B cell (primary cell): ENCODE results near the gene FBLN7. TPM values are rescaled to one million over a fixed set of nuclear protein-coding genes. Genes with fewer than 3 reads are reported as not detected.

ENCODE experiments used
- ATAC-seq: fragments of 200-7000 bp; cut with Tn5 transposase; one replicate; pipeline ENCODE4 v1.10.0; 2021; ENCODE audit warnings: low read depth, mild to moderate bottlenecking, moderate number of reproducible peaks, moderate library complexity
- CTCF ChIA-PET: fragments of 350-600 bp; sonication (Branson Sonifier 250); formaldehyde crosslinking; loops from one replicate; lab custom pipeline; 2021; ENCODE audit warnings: antibody characterized with exemption, inconsistent platforms; lab: Charles Lee
- POLR2A ChIA-PET: fragments of 350-600 bp; sonication (Branson Sonifier 250); formaldehyde crosslinking; loops from one replicate; lab custom pipeline; 2021; ENCODE audit warnings: antibody characterized with exemption; lab: Charles Lee
- DNase-seq: peaks from one replicate; pipeline ENCODE4 v3.0.0; 2013
- H2AFZ ChIP-seq: 2 replicates; pipeline ENCODE4 v1.6.1; 2012; ENCODE audit warnings: mild to moderate bottlenecking, low read depth, low read length; ENCODE audit not compliant: insufficient read depth, poor library complexity, severe bottlenecking
- H3K27ac ChIP-seq, 2 donors: 1 replicate in 1 of 2; 2 replicates in 1 of 2; pipeline ENCODE4 v1.5.1; 2012 to 2013; ENCODE audit warnings: low read length in 2 of 2, mild to moderate bottlenecking in 2 of 2, moderate library complexity in 1 of 2
- H3K27me3 ChIP-seq, 4 experiments: fragments of 200-600 bp in 1 of 4; sonication (generic) in 1 of 4; replicated peaks in 1 of 4; 1 replicate in 2 of 4; 2 replicates in 2 of 4; pipeline versions ENCODE4 v1.6.1 to v1.7.0; 2013 to 2016; ENCODE audit warnings: low read length in 3 of 4, mild to moderate bottlenecking in 2 of 4, mixed read lengths in 1 of 4, moderate library complexity in 1 of 4; ENCODE audit not compliant: insufficient read depth in 4 of 4, control insufficient read depth in 3 of 4; ENCODE audit errors: control extremely low read depth in 1 of 4
- H3K36me3 ChIP-seq, 2 experiments: replicated peaks in 1 of 2; 1 replicate in 1 of 2; 2 replicates in 1 of 2; pipeline versions ENCODE4 v1.6.1 to v1.7.1; 2013; ENCODE audit warnings: low read length in 1 of 2; ENCODE audit not compliant: insufficient read depth in 2 of 2, control insufficient read depth in 1 of 2; ENCODE audit errors: control extremely low read depth in 1 of 2, extremely low read depth in 1 of 2
- H3K4me1 ChIP-seq, 2 donors: fragments of 200-600 bp in 1 of 2; sonication (generic) in 1 of 2; 1 replicate in 1 of 2; 2 replicates in 1 of 2; pipeline versions ENCODE4 v1.5.1 to v1.6.1; 2013 to 2017; ENCODE audit warnings: low read length in 2 of 2; ENCODE audit not compliant: control insufficient read depth in 2 of 2, insufficient read depth in 2 of 2
- H3K4me2 ChIP-seq: replicated peaks from 2 replicates; pipeline ENCODE3; 2012; ENCODE audit warnings: mild to moderate bottlenecking, low read depth, low read length; ENCODE audit not compliant: poor library complexity, severe bottlenecking
- H3K4me3 ChIP-seq, 5 experiments: fragments of 200-600 bp in 1 of 5; sonication (generic) in 1 of 5; 1 replicate in 3 of 5; 2 replicates in 2 of 5; pipeline versions ENCODE4 v1.5.1 to v1.7.0; 2011 to 2016; ENCODE audit warnings: low read length in 4 of 5, mild to moderate bottlenecking in 4 of 5, low read depth in 2 of 5, control low read depth in 1 of 5, moderate library complexity in 1 of 5; ENCODE audit not compliant: insufficient read depth in 1 of 5; ENCODE audit errors: control extremely low read depth in 1 of 5, extremely low read depth in 1 of 5
- H3K79me2 ChIP-seq: fragments of 200-600 bp; sonication (generic); one replicate; pipeline ENCODE4 v1.6.0; 2016; ENCODE audit warnings: low read length; ENCODE audit not compliant: control insufficient read depth, insufficient read depth
- H3K9ac ChIP-seq: fragments of 200-600 bp; sonication (generic); 2 replicates; pipeline ENCODE4 v1.6.1; 2017; ENCODE audit warnings: mild to moderate bottlenecking, low read length, moderate library complexity
- H3K9me3 ChIP-seq, 3 donors: one replicate each; pipeline versions ENCODE4 v1.6.1 to v1.7.1; 2013; ENCODE audit warnings: low read length in 2 of 3; ENCODE audit not compliant: control insufficient read depth in 2 of 3, insufficient read depth in 1 of 3; ENCODE audit errors: control extremely low read depth in 1 of 3
- H4K20me1 ChIP-seq: 2 replicates; pipeline ENCODE4 v1.6.0; 2012; ENCODE audit warnings: mild to moderate bottlenecking, low read length; ENCODE audit not compliant: insufficient read depth, control insufficient read depth, poor library complexity, severe bottlenecking
- H3K27ac Mint-ChIP-seq: one replicate; pipeline ENCODE4 v1.8.0; 2021; ENCODE audit warnings: mixed read lengths
- H3K27me3 Mint-ChIP-seq: one replicate; pipeline ENCODE4 v1.8.0; 2021; ENCODE audit warnings: mixed read lengths
- H3K4me1 Mint-ChIP-seq: one replicate; pipeline ENCODE4 v1.8.0; 2021; ENCODE audit warnings: mixed read lengths
- H3K4me3 Mint-ChIP-seq: one replicate; pipeline ENCODE4 v1.8.0; 2021; ENCODE audit warnings: mixed read lengths
- H3K9me3 Mint-ChIP-seq: one replicate; pipeline ENCODE4 v1.8.0; 2022; ENCODE audit warnings: mixed read lengths; ENCODE audit not compliant: insufficient read depth
- EZH2 ChIP-seq: IDR thresholded peaks from 2 replicates; pipeline ENCODE4 v1.6.1; 2012; ENCODE audit warnings: borderline replicate concordance, low read depth, mild to moderate bottlenecking, moderate library complexity, low read length; ENCODE audit not compliant: insufficient read depth, poor library complexity, severe bottlenecking
- WGBS: methylation state at CpG from one replicate; pipeline ENCODE4 v1.1.5; 2013; ENCODE audit warnings: missing lambda C conversion rate; ENCODE audit not compliant: insufficient coverage; 5-methylcytosine and 5-hydroxymethylcytosine counted together
- intact Hi-C: fragments of 100-400 bp; cut with micrococcal nuclease; formaldehyde crosslinking; loops from one replicate; pipeline ENCODE4 v1.10.0; 2022
- polyA plus RNA-seq: library from polyadenylated mRNA; depleted of rRNA; stranded (reverse); fragments of >200 nt; gene quantifications from 2 replicates; pipeline ENCODE4 v1.2.3, GENCODE V29; 2012
- total RNA-seq, 2 donors: library from RNA; stranded (reverse); fragments of 120-200 nt in 1 of 2; gene quantifications; 1 replicate in 1 of 2; 2 replicates in 1 of 2; pipeline versions ENCODE4 v1.2.3 to v1.2.4, GENCODE V29; 2013 to 2022
- TF ChIP-seq, protein P1 (sequence below): fragments of 200-600 bp; IDR thresholded peaks from one replicate; pipeline ENCODE4 v1.8.0; 2022; ENCODE audit warnings: antibody characterized with exemption, mild to moderate bottlenecking

The FBLN7 gene
- total and polyA plus RNA-seq, 2 donors (not counting 1 experiment from before 2014, with no cell fraction given), result 0.13 to 1.1 TPM

DNA sequence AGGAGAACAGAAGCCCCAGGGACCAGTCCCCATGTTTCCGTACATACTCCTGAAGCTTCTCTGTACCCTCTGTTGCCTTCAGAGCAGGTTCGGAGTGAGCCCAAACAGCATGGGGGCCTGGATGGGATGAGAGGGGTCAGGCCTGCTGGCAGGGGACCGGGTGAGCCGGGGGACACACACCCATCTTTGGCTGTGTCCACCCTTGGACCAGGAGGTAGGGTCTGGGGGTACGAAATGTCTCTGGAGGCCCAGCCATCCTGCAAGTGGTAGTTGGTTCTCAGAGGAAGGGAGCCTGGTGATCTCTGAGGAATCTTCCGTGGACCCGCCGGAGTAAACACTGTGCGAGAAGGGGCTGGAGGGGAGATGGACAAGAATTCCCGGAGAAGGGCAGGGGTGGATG is 15.3 kb downstream of the FBLN7 start:
- H4K20me1 ChIP-seq, result no peaks in the 10 kb centered on the region
- ATAC-seq, result no peak
- no peaks in the 10 kb centered on the region for H3K36me3 ChIP-seq
- Mint-ChIP-seq H3K27ac (no peak overlapping the region), H3K27me3 (no peaks in the 10 kb centered on the region), H3K4me3 (no peak overlapping the region), H3K4me1 (peaks cover 28% of the 10 kb centered on the region), H3K9me3 (no peaks in the 10 kb centered on the region)
- no peak for DNase-seq
- no peak overlapping the region for H2AFZ ChIP-seq
- ChIA-PET POLR2A (no interaction called here), CTCF (interaction anchor here (0.6 kb wide), 1 partner anchor 9 kb away, joined by 3 read pairs; no protein-coding TSS in a partner anchor)
- TF ChIP-seq, protein P1, sequence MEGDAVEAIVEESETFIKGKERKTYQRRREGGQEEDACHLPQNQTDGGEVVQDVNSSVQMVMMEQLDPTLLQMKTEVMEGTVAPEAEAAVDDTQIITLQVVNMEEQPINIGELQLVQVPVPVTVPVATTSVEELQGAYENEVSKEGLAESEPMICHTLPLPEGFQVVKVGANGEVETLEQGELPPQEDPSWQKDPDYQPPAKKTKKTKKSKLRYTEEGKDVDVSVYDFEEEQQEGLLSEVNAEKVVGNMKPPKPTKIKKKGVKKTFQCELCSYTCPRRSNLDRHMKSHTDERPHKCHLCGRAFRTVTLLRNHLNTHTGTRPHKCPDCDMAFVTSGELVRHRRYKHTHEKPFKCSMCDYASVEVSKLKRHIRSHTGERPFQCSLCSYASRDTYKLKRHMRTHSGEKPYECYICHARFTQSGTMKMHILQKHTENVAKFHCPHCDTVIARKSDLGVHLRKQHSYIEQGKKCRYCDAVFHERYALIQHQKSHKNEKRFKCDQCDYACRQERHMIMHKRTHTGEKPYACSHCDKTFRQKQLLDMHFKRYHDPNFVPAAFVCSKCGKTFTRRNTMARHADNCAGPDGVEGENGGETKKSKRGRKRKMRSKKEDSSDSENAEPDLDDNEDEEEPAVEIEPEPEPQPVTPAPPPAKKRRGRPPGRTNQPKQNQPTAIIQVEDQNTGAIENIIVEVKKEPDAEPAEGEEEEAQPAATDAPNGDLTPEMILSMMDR, result no peak
- no peak for TF ChIP-seq EZH2
- no peak overlapping the region for H3K27ac ChIP-seq
- no peaks in the 10 kb centered on the region for H3K79me2 ChIP-seq
- intact Hi-C loops, result no loop called here
- no peak overlapping the region for H3K9ac ChIP-seq
- H3K9me3 ChIP-seq, result peaks cover 0 to 5% (median 0%) of the 10 kb centered on the region in 3 donors
- 98% methylated on average over 10 of the region's 10 CpGs for WGBS
- H3K4me2 ChIP-seq, result no peak overlapping the region
- H3K4me3 ChIP-seq, result no peak overlapping the region
- H3K27me3 ChIP-seq, result no peaks in the 10 kb centered on the region
- peaks cover 20 to 26% of the 10 kb centered on the region in 2 donors for H3K4me1 ChIP-seq

DNA sequence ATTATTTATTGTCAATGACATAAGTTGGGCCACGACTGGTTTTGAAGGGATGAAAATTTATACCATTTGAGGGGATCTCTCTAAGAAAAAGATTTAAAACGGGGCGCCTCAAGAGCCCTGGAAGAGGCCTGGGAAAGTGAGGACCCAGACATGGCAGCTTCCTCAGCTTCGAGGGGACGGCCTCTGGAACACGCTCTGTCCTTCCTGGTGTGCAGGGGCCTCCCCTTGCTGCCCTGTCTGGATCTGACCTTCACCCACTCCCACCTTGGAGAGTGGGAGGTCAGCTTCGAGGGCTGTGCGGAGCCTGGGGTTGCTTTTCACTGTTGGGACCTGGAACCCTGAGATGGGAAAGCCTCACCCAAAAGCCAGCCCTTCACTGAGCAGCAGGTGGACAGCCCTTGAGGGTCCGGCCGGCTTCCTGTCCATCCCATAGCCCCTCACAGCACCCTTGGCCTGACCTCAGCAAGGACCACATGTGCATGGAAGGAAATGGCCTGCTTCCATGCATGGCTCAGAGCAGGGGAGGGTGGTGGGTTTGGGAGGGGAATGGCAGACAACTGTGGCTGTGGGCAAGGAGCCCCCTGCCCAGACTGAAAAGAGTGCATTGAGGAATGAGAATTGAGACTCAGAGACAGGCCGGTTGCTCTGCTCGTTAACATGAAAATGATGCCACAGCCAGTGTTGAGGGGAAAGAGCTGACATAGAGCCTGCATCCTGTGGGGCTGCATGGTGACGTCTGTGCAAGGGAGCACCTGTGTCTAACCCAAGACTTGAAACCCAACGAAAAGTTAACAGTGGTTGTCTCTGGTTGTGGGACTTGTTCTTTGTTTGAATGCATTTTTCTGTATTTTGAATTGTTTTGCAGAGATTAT is 16.3 kb downstream of the FBLN7 start:
- intact Hi-C loops, result no loop called here
- peaks cover 20 to 29% of the 10 kb centered on the region in 2 donors for H3K4me1 ChIP-seq
- no peaks in the 10 kb centered on the region for H3K79me2 ChIP-seq
- H3K27ac ChIP-seq, result no peak overlapping the region
- no peaks in the 10 kb centered on the region for H3K36me3 ChIP-seq
- no peaks in the 10 kb centered on the region for H3K27me3 ChIP-seq
- no peak overlapping the region for H3K9ac ChIP-seq
- POLR2A ChIA-PET, result interaction anchor here (0.6 kb wide), 1 partner anchor 1020 kb away, joined by 3 read pairs; no protein-coding TSS in a partner anchor
- no peak overlapping the region for H3K4me3 ChIP-seq
- CTCF ChIA-PET, result interaction anchor here (1.3 to 1.5 kb wide), 2 partner anchors 21 to 32 kb away, joined by 3 to 4 read pairs; no protein-coding TSS in a partner anchor
- no peaks in the 10 kb centered on the region for H4K20me1 ChIP-seq
- no peak for TF ChIP-seq EZH2
- TF ChIP-seq, protein P1, result no peak
- H3K4me2 ChIP-seq, result no peak overlapping the region
- peaks cover 0 to 7% (median 0%) of the 10 kb centered on the region in 3 donors for H3K9me3 ChIP-seq
- Mint-ChIP-seq H3K4me3 (peak overlapping the region; percentile 63), H3K27me3 (no peaks in the 10 kb centered on the region), H3K4me1 (peaks cover 35% of the 10 kb centered on the region), H3K27ac (peak overlapping the region; percentile 72), H3K9me3 (no peaks in the 10 kb centered on the region)
- ATAC-seq (peak; percentile 55), DNase-seq (peak; percentile 46)
- H2AFZ ChIP-seq, result no peak overlapping the region
- 67% methylated on average over 11 of the region's 14 CpGs for WGBS
